CD4-positive, alpha-beta T cell treated with Interleukin-4 for 4 hours (primary cell): ENCODE results near the gene HSCB.
"Not testable (repeated sequence)": the region's sequence is repeated elsewhere in the genome, so short reads cannot be mapped to it uniquely, and the experiment has no call there.

Experiments
- DNase-seq: peaks from one replicate; pipeline ENCODE4 v3.0.0-alpha.2; 2020

HSCB gene

DNA sequence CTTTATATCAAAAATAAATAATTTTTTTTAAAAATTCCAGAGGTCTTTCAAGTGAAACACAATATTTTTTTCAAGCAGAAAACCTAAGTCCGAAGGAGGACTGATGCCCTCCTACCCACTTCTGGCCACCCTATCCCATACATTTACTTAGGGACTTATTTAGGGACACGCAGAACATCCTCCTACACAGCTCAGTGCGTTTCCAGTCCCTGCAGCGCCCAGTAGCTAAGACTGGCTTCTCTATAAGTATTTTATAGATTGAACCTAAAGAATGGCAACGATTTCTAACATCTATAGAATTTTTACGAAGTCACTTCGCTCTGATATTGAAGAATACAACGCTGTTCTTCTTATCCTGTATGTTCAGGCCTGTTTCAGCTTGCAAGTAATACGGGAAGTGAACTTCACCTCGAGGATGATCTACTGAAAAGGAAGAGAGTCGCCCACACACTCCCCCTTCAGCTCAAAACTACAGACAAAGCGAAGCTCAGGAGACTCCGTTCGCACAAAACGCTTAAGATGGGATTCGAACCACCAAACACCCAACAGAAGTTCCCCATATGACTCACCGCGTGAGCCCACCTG lies 547 bp upstream of the HSCB start:
- no peak for DNase-seq

DNA sequence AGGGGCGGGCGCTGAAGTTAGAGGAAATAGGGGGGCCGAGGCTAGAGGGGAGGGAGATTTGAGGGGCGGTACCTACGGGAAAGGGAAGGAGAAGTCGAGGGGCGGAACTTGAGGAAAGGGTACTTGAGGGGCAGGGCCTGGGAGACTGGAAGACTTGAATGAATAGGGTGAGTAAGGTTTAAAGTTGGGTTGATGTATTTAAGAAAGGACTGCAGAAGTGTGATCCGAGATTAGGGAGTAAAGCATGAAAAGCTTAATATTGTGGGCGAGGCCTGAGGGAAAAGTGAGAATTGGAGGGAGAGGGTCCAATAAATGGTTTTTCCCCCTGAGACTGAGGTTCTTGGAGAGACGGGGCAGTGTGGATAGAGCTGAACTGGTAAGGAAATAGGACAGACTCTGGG lies 723 bp downstream of the HSCB start:
- DNase-seq = no peak

DNA sequence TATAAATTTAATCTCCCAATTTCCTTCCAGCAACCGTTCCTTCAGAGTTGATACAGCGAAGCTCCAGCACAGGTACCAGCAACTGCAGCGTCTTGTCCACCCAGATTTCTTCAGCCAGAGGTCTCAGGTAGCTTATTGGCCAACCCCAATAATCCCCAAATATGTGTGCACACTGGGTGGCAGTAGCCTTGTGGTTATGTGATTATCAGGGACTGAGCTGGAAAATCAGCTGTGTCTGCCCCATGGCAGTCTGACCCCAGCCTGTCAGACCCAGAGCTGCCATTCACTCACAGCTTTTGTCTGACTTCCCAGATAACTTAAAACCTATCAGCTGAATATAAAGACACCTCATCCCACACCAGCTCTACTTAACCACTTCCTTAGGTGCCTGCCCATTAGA lies 2.0 kb downstream of the HSCB start:
- DNase-seq = no peak

- DNase-seq = no peak
Measured at GRCh38 chr22:28750471-28750881, 8.6 kb downstream of the HSCB start.

DNA sequence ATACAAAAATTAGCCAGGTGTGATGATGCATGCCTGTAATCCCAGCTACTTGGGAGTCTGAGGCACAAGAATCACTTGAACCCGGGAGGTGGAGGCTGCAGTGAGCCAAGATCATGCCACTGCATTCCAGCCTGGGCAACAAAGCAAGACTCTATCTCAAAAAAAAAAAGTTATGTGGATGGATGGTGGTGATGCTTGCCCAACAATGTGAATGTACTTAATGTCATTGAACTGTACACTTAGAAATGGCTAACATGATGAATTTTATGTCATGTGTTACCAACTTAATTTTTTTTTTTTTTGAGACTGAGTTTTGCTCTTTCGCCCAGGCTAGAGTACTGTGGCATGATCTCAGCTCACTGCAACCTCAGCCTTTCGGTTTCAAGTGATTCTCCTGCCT lies 12.7 kb downstream of the HSCB start:
- DNase-seq = not testable (repeated sequence)

GRCh38 chr22:28759861-28760560 lies 18.2 kb downstream of the HSCB start:
- no peak for DNase-seq

DNA sequence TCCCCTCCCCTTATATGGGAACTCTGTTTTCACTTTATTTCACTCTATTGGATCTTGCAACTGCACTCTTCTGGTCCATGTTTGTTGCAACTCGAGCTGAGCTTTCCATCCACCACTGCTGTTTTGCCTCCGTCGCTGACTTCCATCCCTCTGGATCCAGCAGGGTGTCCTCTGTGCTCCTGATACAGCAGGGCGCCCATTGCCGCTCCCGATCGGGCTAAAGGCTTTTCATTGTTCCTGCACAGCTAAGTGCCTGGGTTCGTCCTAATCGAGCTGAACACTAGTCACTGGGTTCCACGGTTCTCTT lies 19.6 kb downstream of the HSCB start:
- no peak for DNase-seq

DNA sequence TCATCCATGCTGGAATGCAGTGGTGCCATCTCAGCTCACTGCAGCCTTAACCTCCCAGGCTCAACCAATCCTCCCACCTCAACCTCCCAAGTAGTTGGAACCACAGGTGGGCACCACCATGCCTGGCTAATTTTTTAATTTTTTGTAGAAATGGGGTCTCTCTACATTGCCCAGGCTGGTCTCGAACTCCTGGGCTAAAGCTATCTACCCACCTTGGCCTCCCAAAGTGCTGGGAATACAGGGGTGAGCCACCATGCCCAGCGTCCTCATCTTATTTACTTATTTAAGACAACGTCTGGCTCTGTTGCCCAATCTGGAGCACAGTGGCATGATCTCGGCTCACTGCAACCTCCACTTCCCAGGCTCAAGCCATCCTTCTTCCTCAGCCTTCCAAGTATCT lies 20.2 kb downstream of the HSCB start:
- DNase-seq = not testable (repeated sequence)

GRCh38 chr22:28766628-28767027 lies 24.8 kb downstream of the HSCB start:
- no peak for DNase-seq

DNA sequence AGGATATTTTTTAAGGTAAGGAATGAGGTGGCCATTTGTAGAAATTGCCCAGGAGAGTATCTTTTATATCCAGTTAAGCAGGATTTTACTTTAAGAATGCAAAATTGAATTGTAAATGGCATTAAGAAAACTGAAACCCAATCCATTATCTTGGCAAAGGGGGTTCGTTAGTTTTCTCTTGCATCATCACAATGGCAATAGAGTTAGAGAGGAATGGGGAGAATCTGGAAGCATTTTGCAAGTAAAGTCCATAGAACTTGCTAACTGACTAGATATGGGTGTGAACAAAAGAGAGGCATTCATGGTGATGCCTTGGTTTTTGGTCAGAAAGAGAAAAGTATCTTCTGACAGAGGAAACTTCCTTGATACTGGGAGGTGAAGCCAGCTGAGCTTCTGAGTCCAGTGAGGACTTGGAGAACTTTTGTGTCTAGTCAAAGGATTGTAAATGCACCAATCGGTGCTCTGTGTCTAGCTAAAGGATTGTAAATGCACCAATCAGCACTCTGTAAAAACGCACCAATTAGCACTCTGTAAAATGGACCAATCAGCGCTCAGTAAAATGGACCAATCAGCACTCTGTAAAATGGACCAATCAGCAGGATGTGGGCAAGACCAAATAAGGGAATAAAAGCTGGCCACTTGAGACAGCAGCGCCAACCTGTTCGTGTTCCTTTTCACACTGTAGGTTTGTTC lies 27.0 kb downstream of the HSCB start:
- DNase-seq = no peak

GRCh38 chr22:28769394-28770085 lies 27.7 kb downstream of the HSCB start:
- DNase-seq = no peak

DNA sequence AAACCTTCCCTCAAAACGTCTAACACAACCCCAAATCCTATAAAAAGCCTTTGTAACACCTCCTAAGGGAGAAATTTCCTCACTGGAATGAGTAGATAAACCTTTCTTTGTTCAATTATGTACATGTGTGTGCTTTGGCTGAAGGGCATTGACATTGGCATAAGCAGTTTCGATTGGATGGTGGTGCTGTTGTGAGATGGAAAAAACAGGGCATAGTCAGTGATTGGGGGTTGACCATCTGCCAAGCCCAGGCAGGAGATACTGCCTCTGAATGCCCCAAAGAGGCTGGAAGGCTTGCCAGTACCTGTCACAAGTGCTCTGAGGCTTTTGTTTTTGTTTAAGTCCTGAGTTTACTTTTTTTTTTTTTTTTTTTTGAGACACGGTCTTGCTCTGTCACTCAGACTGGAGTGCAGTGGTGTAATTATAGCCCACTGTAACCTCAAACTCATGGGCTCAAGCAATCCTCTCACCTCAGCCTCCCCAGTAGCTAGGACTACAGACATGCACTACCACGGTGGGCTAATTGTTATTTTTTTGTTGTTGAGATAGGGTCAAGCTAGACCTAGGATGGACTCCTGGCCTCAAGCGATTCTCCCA lies 29.5 kb downstream of the HSCB start:
- no peak for DNase-seq

GRCh38 chr22:28772633-28773460 lies 31.0 kb downstream of the HSCB start, which contains the start of gene CCDC117:
Gene CCDC117, plus strand, starts transcription at chr22:28772695. Its CDS starts 155 bp downstream, at chr22:28772850.
- peak; percentile 91 for DNase-seq

DNA sequence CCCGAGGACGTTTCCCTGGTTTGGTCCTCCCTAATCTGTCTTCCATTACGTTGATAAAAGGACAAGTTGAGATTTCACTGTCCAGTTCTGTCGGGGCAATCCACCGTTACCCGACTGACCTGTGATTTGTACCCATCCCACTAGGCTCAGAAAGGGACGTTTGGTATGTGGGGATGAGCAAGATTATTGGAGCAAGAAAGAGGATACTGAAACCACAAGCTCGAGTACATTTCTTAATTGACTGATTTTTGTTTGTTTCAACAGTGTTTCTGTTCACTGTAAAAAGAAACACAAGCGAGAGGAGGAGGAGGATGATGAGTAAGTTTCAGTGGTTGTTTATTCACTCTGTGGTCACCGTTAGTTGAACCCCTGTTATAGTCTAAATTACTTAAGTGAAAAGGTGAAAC lies 31.6 kb downstream of the HSCB start:
- DNase-seq = peak; percentile 35

DNA sequence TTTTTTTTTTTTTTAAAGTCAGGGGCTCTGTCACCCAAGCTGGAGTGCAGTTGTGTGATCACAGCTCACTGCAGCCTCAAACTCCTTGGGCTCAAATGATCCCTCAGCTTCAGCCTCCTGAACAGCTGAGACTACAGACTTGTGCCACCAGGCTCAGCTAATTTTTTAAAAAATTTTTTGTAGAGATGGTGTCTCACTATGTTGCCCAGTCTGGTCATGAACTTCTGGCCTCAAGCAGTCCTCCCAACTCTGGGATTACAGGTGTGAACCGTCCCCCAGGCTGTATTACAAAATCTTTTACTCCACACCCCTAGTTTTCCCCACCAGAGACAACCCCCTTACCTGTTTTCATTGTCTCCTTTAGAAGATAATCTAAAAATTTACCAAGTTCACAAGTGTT lies 32.5 kb downstream of the HSCB start:
- DNase-seq = no peak

- no peak for DNase-seq
Measured at GRCh38 chr22:28779833-28780232, 38.0 kb downstream of the HSCB start.

- DNase-seq = no peak
Measured at GRCh38 chr22:28780296-28780695, 38.5 kb downstream of the HSCB start.

DNA sequence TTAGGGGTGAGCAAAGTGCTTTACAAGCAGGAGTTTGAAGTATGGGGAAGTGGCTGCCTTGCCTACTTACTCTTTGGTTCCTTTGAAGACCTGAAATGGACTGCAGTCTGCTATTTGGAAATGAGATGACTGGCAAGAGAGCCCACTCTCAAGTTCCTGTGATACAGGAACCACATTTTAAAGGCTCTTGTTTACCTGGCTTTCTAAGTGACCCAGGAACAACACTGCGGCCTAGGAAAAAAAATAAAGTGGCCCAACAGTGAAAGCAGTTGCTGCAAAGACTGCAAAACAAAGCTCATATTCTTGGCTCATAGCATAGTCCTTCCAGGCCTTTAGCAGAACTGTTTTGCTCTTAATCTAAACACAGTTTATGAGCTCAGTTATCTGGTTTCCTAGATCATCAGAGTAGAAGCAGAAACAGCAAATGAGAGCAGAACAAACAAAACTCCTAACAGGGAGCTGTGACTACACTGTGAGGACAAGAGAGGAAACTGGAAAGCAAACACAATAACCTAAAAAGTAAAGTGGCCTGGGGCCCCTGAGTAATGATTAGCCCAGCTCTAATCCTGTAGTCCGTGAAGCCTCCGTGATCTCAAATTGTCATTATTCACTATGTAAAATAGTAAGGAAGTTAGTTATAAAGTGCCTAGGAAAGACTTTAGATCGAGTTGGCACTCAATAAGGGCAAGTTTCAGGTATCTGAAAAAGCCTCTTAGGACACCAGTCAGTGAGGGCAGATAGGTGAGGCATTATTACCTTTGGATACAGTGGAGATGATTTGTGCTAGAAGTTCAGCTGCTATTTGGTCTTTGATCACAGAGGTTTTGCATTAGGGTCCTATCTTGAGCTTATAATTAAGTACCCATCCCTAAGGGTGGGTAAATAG lies 42.2 kb downstream of the HSCB start:
- no peak for DNase-seq

DNA sequence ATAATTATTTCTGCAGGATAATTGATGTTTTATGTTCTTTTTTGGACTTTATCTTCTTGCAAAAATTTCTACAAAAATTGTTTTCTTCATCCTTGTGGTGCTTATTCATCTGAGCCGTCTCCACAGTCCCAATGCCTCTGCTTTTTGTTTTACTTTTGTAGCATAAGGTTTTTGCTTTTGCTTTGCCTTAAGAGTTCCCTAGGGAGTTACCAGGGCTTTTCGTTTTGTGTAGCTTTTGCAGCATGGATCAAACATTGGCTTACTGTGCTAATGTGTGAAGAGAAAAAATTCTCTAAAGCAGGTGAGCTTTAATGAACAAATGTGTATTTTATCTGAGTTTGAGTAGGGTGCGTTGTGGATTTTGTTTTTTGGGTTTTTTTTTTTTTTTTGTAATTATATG lies 46.8 kb downstream of the HSCB start:
- no peak for DNase-seq

GRCh38 chr22:28791124-28791523 lies 49.3 kb downstream of the HSCB start:
- no peak for DNase-seq

DNA sequence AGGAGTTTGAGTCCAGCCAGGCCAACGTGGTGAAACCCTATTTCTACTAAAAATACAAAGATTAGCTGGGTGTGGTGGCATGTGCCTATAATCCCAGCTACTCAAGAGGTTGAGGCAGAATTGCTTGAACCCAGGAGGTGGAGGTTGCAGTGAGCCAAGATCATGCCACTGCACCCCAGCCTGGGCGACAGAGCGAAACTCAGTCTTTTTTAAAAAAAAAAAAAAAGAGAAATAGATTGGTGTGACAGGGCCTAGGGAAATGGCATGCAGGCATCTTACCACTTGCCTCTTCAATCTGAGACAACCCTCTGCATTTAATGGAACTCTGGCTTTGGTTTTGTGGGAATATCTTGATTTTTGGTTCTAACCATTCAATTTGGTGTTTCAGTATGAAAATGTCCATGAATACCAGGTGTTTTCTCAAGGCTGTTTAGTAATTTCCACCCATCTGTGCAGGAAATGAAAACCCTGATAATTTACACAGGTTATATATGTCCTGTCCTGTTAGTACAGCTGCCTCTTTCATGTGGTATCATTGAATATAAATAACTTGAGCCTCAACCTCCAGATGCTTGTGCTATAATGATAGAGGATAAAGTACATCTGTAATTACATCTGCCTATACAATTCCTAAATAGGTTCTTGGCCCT lies 50.1 kb downstream of the HSCB start:
- no peak for DNase-seq
